ENCODE results near the gene PPIF.

DNA sequence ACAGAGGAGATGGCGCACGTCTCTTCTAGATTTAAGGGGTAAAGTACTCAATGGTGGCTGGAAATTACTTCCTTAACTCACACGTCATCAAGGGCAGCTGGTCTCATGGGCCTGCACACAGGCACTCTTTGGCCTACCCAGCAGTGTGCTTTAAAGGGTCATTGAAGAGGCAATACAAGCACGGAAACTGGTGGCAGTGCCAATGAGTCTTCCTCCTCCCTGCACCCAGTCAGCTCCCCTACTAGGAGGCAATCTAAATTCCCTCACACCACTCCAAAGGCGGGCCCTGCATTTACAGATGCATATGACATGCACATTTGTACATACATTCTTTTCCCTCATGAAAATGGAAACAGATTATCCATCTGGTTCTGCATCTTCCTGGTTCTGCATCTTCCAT is 47.4 kb downstream of the PPIF start:
- TF ChIP-seq CTCF (conservative IDR thresholded peaks at IDR 0.05 in 1 of 2, IDR thresholded peaks at IDR 0.05 in 1 of 2; ENCODE audit: extremely low read depth in 1 of 2, insufficient read depth in 1 of 2, low read depth in 1 of 2, low read length in 2 of 2) (no peak), EZH2 (IDR thresholded peaks at IDR 0.05; ENCODE audit: borderline replicate concordance, low read length) (no peak)
